PC-3 (cell line): ENCODE results near the gene MISFA.

Source experiments
- CTCF ChIP-seq: fragments of 300-600 bp; sonication (generic); conservative IDR thresholded peaks from 2 replicates; pipeline ENCODE4 v1.5.1; 2017; ENCODE audit warnings: antibody characterized with exemption, low read depth, mild to moderate bottlenecking, low read length
- EZH2 ChIP-seq: fragments of 300-600 bp; sonication (generic); IDR thresholded peaks from one replicate; pipeline ENCODE4 v1.6.1; 2017; ENCODE audit warnings: antibody characterized with exemption, mild to moderate bottlenecking, low read length; ENCODE audit not compliant: unreplicated experiment
- EZH2phosphoT487 ChIP-seq: fragments of 300-600 bp; sonication (generic); IDR thresholded peaks from 2 replicates; pipeline ENCODE4 v1.6.1; 2018; ENCODE audit warnings: mild to moderate bottlenecking, antibody characterized with exemption, low read length, borderline replicate concordance

GRCh38 chr11:18634140-18635032 lies 34.8 kb downstream of the MISFA start, which contains the start of gene SPTY2D1:
- TF ChIP-seq CTCF (no peak), EZH2phosphoT487 (no peak), EZH2 (no peak)
